GM19372 (cell line): ENCODE measurements around the gene TMEM212.
"Not testable (repeated sequence)": the region's sequence is repeated elsewhere in the genome, so short reads cannot be mapped to it uniquely, and the experiment has no call there.

ENCODE experiments used
- ATAC-seq: cut with Tn5 transposase; IDR thresholded peaks from one replicate; pipeline ENCODE4 v1.9.1; 2021; ENCODE audit warnings: mild to moderate bottlenecking, low read depth, moderate library complexity; ENCODE audit not compliant: unreplicated experiment

Gene TMEM212

GRCh38 chr3:171850960-171851659 lies 8.0 kb downstream of the TMEM212 start:
- ATAC-seq, result no peak

GRCh38 chr3:171851660-171852058 lies 8.5 kb downstream of the TMEM212 start:
- no peak for ATAC-seq

GRCh38 chr3:171854649-171855305 lies 11.6 kb downstream of the TMEM212 start:
- ATAC-seq, result no peak

GRCh38 chr3:171858770-171859169 lies 15.6 kb downstream of the TMEM212 start:
- ATAC-seq, result not testable (repeated sequence)

- ATAC-seq, result no peak
These were observed 17.8 kb downstream of the TMEM212 start for GRCh38 chr3:171860830-171861535.

- ATAC-seq, result no peak
These were observed 19.2 kb downstream of the TMEM212 start for GRCh38 chr3:171862392-171862791.

- ATAC-seq, result no peak
These were observed 19.9 kb downstream of the TMEM212 start for GRCh38 chr3:171862993-171863521.

GRCh38 chr3:171863920-171864319 lies 20.8 kb downstream of the TMEM212 start:
- no peak for ATAC-seq

- no peak for ATAC-seq
These were observed 22.2 kb downstream of the TMEM212 start for GRCh38 chr3:171865191-171865865.

GRCh38 chr3:171867981-171868380 lies 24.8 kb downstream of the TMEM212 start:
- ATAC-seq, result no peak

GRCh38 chr3:171871392-171872274 lies 28.5 kb downstream of the TMEM212 start:
- no peak for ATAC-seq

GRCh38 chr3:171873580-171873979 lies 30.4 kb downstream of the TMEM212 start:
- ATAC-seq, result no peak

GRCh38 chr3:171874251-171874681 lies 31.1 kb downstream of the TMEM212 start:
- ATAC-seq, result no peak

GRCh38 chr3:171874879-171875278 lies 31.7 kb downstream of the TMEM212 start:
- ATAC-seq, result no peak

GRCh38 chr3:171875923-171876412 lies 32.8 kb downstream of the TMEM212 start:
- no peak for ATAC-seq

- no peak for ATAC-seq
These were observed 33.6 kb downstream of the TMEM212 start for GRCh38 chr3:171876680-171877147.

- no peak for ATAC-seq
These were observed 35.5 kb downstream of the TMEM212 start for GRCh38 chr3:171878461-171879225.

- no peak for ATAC-seq
These were observed 36.3 kb downstream of the TMEM212 start for GRCh38 chr3:171879472-171879871.
